ENCODE measurements around the gene GABRG3.

DNA sequence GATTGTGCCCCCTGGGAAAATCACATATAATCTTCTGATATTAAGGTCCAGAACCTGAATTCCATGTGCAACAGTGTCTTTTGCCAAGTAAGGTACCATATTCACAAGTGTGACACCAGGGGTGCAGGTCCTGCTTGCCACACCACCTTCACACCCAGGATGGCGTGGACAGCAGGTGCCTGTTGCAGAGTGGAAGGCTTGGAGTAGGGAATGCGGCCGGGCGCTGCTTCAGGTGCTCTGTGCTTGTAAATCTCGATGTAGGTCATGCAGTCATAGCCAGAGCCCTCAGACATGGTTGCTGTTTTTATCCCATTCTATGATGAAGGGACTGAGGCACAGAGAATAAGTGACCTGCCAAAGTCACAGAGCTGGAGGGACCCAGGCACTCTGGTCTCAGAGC, 34.5 kb upstream of the GABRG3 start:
- TF ChIP-seq, protein P1, sequence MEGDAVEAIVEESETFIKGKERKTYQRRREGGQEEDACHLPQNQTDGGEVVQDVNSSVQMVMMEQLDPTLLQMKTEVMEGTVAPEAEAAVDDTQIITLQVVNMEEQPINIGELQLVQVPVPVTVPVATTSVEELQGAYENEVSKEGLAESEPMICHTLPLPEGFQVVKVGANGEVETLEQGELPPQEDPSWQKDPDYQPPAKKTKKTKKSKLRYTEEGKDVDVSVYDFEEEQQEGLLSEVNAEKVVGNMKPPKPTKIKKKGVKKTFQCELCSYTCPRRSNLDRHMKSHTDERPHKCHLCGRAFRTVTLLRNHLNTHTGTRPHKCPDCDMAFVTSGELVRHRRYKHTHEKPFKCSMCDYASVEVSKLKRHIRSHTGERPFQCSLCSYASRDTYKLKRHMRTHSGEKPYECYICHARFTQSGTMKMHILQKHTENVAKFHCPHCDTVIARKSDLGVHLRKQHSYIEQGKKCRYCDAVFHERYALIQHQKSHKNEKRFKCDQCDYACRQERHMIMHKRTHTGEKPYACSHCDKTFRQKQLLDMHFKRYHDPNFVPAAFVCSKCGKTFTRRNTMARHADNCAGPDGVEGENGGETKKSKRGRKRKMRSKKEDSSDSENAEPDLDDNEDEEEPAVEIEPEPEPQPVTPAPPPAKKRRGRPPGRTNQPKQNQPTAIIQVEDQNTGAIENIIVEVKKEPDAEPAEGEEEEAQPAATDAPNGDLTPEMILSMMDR (IDR thresholded peaks at IDR 0.05; ENCODE audit: insufficient read depth, low read length), result no peak
- TF ChIP-seq GABPA (IDR thresholded peaks at IDR 0.05; ENCODE audit: low read depth), result no peak
- TF ChIP-seq, protein P2, sequence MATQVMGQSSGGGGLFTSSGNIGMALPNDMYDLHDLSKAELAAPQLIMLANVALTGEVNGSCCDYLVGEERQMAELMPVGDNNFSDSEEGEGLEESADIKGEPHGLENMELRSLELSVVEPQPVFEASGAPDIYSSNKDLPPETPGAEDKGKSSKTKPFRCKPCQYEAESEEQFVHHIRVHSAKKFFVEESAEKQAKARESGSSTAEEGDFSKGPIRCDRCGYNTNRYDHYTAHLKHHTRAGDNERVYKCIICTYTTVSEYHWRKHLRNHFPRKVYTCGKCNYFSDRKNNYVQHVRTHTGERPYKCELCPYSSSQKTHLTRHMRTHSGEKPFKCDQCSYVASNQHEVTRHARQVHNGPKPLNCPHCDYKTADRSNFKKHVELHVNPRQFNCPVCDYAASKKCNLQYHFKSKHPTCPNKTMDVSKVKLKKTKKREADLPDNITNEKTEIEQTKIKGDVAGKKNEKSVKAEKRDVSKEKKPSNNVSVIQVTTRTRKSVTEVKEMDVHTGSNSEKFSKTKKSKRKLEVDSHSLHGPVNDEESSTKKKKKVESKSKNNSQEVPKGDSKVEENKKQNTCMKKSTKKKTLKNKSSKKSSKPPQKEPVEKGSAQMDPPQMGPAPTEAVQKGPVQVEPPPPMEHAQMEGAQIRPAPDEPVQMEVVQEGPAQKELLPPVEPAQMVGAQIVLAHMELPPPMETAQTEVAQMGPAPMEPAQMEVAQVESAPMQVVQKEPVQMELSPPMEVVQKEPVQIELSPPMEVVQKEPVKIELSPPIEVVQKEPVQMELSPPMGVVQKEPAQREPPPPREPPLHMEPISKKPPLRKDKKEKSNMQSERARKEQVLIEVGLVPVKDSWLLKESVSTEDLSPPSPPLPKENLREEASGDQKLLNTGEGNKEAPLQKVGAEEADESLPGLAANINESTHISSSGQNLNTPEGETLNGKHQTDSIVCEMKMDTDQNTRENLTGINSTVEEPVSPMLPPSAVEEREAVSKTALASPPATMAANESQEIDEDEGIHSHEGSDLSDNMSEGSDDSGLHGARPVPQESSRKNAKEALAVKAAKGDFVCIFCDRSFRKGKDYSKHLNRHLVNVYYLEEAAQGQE (IDR thresholded peaks at IDR 0.05; ENCODE audit: insufficient replicate concordance, low read depth), result no peak
- no peak for TF ChIP-seq POLR2AphosphoS5 (IDR thresholded peaks at IDR 0.05; ENCODE audit: low read depth)

Data from HL-60 (cell line).